ENCODE measurements around the gene AMFR. TPM values are rescaled to one million over a fixed set of nuclear protein-coding genes. Genes with fewer than 3 reads are reported as not detected.

AMFR gene
- total RNA-seq, 2 donors from 2014 or later, result 68.7 to 92.4 TPM

- DNase-seq, result no peak
- Histone ChIP-seq H3K9me3 (no peaks in the 10 kb centered on the region), H3K27ac (no peak overlapping the region), H3K36me3 (no peaks in the 10 kb centered on the region), H3K27me3 (no peaks in the 10 kb centered on the region), H3K4me3 (no peak overlapping the region), H3K9ac (ENCODE audit: low read depth in 2 of 2, low read length in 2 of 2) (no peak overlapping the region), H3K4me1 (no peaks in the 10 kb centered on the region)
- intact Hi-C loops (cut with DNase I), result no loop called here
- TF ChIP-seq CTCF (IDR thresholded peaks at IDR 0.05), result no peak
These were observed 35.8 kb downstream of the AMFR start for GRCh38 chr16:56389554-56389953.

GRCh38 chr16:56388209-56388608 lies 37.1 kb downstream of the AMFR start:
- H3K4me1 ChIP-seq, result no peaks in the 10 kb centered on the region
- H3K4me3 ChIP-seq, result no peak overlapping the region
- no peak for TF ChIP-seq CTCF (IDR thresholded peaks at IDR 0.05)
- no peak overlapping the region for H3K27ac ChIP-seq
- intact Hi-C loops (cut with DNase I), result no loop called here
- DNase-seq, result no peak
- H3K9me3 ChIP-seq, result no peaks in the 10 kb centered on the region
- no peak overlapping the region for H3K9ac ChIP-seq (ENCODE audit: low read depth in 2 of 2, low read length in 2 of 2)
- no peaks in the 10 kb centered on the region for H3K36me3 ChIP-seq
- H3K27me3 ChIP-seq, result no peaks in the 10 kb centered on the region

- Histone ChIP-seq H3K9me3 (no peaks in the 10 kb centered on the region), H3K36me3 (no peaks in the 10 kb centered on the region), H3K4me1 (no peaks in the 10 kb centered on the region), H3K9ac (ENCODE audit: low read depth in 2 of 2, low read length in 2 of 2) (no peak overlapping the region), H3K27me3 (no peaks in the 10 kb centered on the region), H3K27ac (no peak overlapping the region), H3K4me3 (no peak overlapping the region)
- TF ChIP-seq CTCF (IDR thresholded peaks at IDR 0.05), result no peak
- no peak for DNase-seq
- intact Hi-C loops (cut with DNase I), result no loop called here
These were observed 37.9 kb downstream of the AMFR start for GRCh38 chr16:56387396-56387795.

- Histone ChIP-seq H3K4me1 (no peaks in the 10 kb centered on the region), H3K36me3 (peaks cover 11% of the 10 kb centered on the region), H3K9ac (ENCODE audit: low read depth in 2 of 2, low read length in 2 of 2) (no peak overlapping the region), H3K27me3 (no peaks in the 10 kb centered on the region), H3K4me3 (no peak overlapping the region), H3K27ac (no peak overlapping the region), H3K9me3 (no peaks in the 10 kb centered on the region)
- TF ChIP-seq CTCF (IDR thresholded peaks at IDR 0.05), result no peak
- intact Hi-C loops (cut with DNase I), result no loop called here
- DNase-seq, result no peak
These were observed 41.1 kb downstream of the AMFR start for GRCh38 chr16:56384074-56384721.

GRCh38 chr16:56382901-56383355 lies 42.4 kb downstream of the AMFR start:
- intact Hi-C loops (cut with DNase I), result no loop called here
- no peak for TF ChIP-seq CTCF (IDR thresholded peaks at IDR 0.05)
- no peak overlapping the region for H3K9ac ChIP-seq (ENCODE audit: low read depth in 2 of 2, low read length in 2 of 2)
- H3K27me3 ChIP-seq, result no peaks in the 10 kb centered on the region
- peaks cover 11% of the 10 kb centered on the region for H3K36me3 ChIP-seq
- no peak for DNase-seq
- no peak overlapping the region for H3K27ac ChIP-seq
- no peaks in the 10 kb centered on the region for H3K9me3 ChIP-seq
- no peaks in the 10 kb centered on the region for H3K4me1 ChIP-seq
- no peak overlapping the region for H3K4me3 ChIP-seq
